Astrocyte (in vitro differentiated cells and primary cell): ENCODE measurements around the gene PTPN4. TPM values are rescaled to one million over a fixed set of nuclear protein-coding genes. Genes with fewer than 3 reads are reported as not detected.

Experiments used
- DNase-seq: peaks from one replicate; pipeline ENCODE4 v3.0.0-alpha.2; 2010; ENCODE audit warnings: low read depth
- FAIRE-seq: peaks from 2 replicates; lab custom pipeline; 2011; peaks lifted over from hg19 to GRCh38; lab: Jason Lieb, UNC
- H2AFZ ChIP-seq: 2 replicates; pipeline ENCODE4 v1.6.0; 2012; ENCODE audit warnings: low read depth, low read length, inconsistent platforms
- H3K27ac ChIP-seq: 2 replicates; pipeline ENCODE4 v1.5.1; 2011; ENCODE audit warnings: low read depth, low read length, inconsistent platforms
- H3K27me3 ChIP-seq: 2 replicates; pipeline ENCODE4 v1.6.0; 2011; ENCODE audit warnings: low read length, inconsistent platforms; ENCODE audit not compliant: insufficient read depth
- H3K36me3 ChIP-seq: 2 replicates; pipeline ENCODE4 v1.5.1; 2011; ENCODE audit warnings: low read length, inconsistent platforms; ENCODE audit not compliant: insufficient read depth
- H3K4me1 ChIP-seq: 2 replicates; pipeline ENCODE4 v1.5.1; 2011; ENCODE audit warnings: low read length, inconsistent platforms; ENCODE audit not compliant: insufficient read depth
- H3K4me2 ChIP-seq: 2 replicates; pipeline ENCODE4 v1.6.0; 2012; ENCODE audit warnings: low read length, inconsistent platforms
- H3K4me3 ChIP-seq: 2 replicates; pipeline ENCODE4 v1.5.1; 2011; ENCODE audit warnings: low read depth, mild to moderate bottlenecking, low read length, inconsistent platforms; ENCODE audit not compliant: insufficient read depth
- H3K79me2 ChIP-seq: 2 replicates; pipeline ENCODE4 v1.6.0; 2012; ENCODE audit warnings: mild to moderate bottlenecking, low read length, inconsistent platforms; ENCODE audit not compliant: insufficient read depth
- H3K9ac ChIP-seq: 2 replicates; pipeline ENCODE4 v1.6.0; 2012; ENCODE audit warnings: mild to moderate bottlenecking, low read length, inconsistent platforms
- H3K9me3 ChIP-seq: 2 replicates; pipeline ENCODE4 v1.5.1; 2012; ENCODE audit warnings: low read depth, mild to moderate bottlenecking, low read length, inconsistent platforms; ENCODE audit not compliant: insufficient read depth
- H4K20me1 ChIP-seq: 2 replicates; pipeline ENCODE4 v1.6.0; 2012; ENCODE audit warnings: low read length, inconsistent platforms; ENCODE audit not compliant: insufficient read depth
- H3K27ac Mint-ChIP-seq: one replicate; pipeline ENCODE4 v1.8.0; 2021; ENCODE audit warnings: mild to moderate bottlenecking, mixed read lengths; ENCODE audit not compliant: unreplicated experiment
- H3K27me3 Mint-ChIP-seq: one replicate; pipeline ENCODE4 v1.8.0; 2021; ENCODE audit warnings: low read depth, mixed read lengths; ENCODE audit not compliant: unreplicated experiment
- H3K36me3 Mint-ChIP-seq: one replicate; pipeline ENCODE4 v1.8.0; 2021; ENCODE audit warnings: low read depth, mixed read lengths; ENCODE audit not compliant: unreplicated experiment
- H3K4me1 Mint-ChIP-seq: one replicate; pipeline ENCODE4 v1.8.0; 2021; ENCODE audit warnings: low read depth, mixed read lengths; ENCODE audit not compliant: unreplicated experiment
- H3K4me3 Mint-ChIP-seq: one replicate; pipeline ENCODE4 v1.8.0; 2021; ENCODE audit warnings: mild to moderate bottlenecking, moderate library complexity, mixed read lengths; ENCODE audit not compliant: unreplicated experiment
- H3K9me3 Mint-ChIP-seq: one replicate; pipeline ENCODE4 v1.8.0; 2021; ENCODE audit warnings: mild to moderate bottlenecking, mixed read lengths; ENCODE audit not compliant: unreplicated experiment
- CTCF ChIP-seq: IDR thresholded peaks from 2 replicates; pipeline ENCODE4 v1.5.1; 2011; ENCODE audit warnings: low read depth, mild to moderate bottlenecking, inconsistent platforms, low read length, moderate library complexity; ENCODE audit not compliant: insufficient read depth
- EZH2 ChIP-seq: IDR thresholded peaks from 2 replicates; pipeline ENCODE4 v1.6.1; 2012; ENCODE audit warnings: mild to moderate bottlenecking, low read length, inconsistent platforms; ENCODE audit not compliant: insufficient read depth
- total RNA-seq: library from RNA; stranded (reverse); gene quantifications from 2 replicates; pipeline ENCODE4 v1.2.1, GENCODE V29; 2021

Gene PTPN4
- total RNA-seq, 1 donor from 2014 or later, result 38.2 TPM

GRCh38 chr2:119922699-119923098 is 163.0 kb downstream of the PTPN4 start:
- Histone ChIP-seq H3K27ac (no peak overlapping the region), H3K4me2 (no peak overlapping the region), H3K9ac (no peak overlapping the region), H4K20me1 (no peaks in the 10 kb centered on the region), H3K4me1 (no peaks in the 10 kb centered on the region), H3K9me3 (no peaks in the 10 kb centered on the region), H3K27me3 (no peaks in the 10 kb centered on the region), H3K4me3 (no peak overlapping the region), H2AFZ (no peak overlapping the region), H3K36me3 (no peaks in the 10 kb centered on the region), H3K79me2 (no peaks in the 10 kb centered on the region)
- no peak overlapping the region for H3K27ac Mint-ChIP-seq
- H3K36me3 Mint-ChIP-seq, result no peaks in the 10 kb centered on the region
- H3K9me3 Mint-ChIP-seq, result no peaks in the 10 kb centered on the region
- H3K27me3 Mint-ChIP-seq, result no peaks in the 10 kb centered on the region
- H3K4me3 Mint-ChIP-seq, result no peak overlapping the region
- DNase-seq (no peak), FAIRE-seq (no peak)
- no peaks in the 10 kb centered on the region for H3K4me1 Mint-ChIP-seq
- no peak for TF ChIP-seq EZH2
- no peak for TF ChIP-seq CTCF

- Histone ChIP-seq H3K9ac (no peak overlapping the region), H3K27me3 (no peaks in the 10 kb centered on the region), H2AFZ (no peak overlapping the region), H3K9me3 (no peaks in the 10 kb centered on the region), H3K4me1 (no peaks in the 10 kb centered on the region), H4K20me1 (no peaks in the 10 kb centered on the region), H3K36me3 (no peaks in the 10 kb centered on the region), H3K4me3 (no peak overlapping the region), H3K4me2 (no peak overlapping the region), H3K27ac (no peak overlapping the region), H3K79me2 (no peaks in the 10 kb centered on the region)
- no peak overlapping the region for H3K4me3 Mint-ChIP-seq
- H3K4me1 Mint-ChIP-seq, result no peaks in the 10 kb centered on the region
- no peaks in the 10 kb centered on the region for H3K27me3 Mint-ChIP-seq
- TF ChIP-seq EZH2 (no peak), CTCF (no peak)
- no peaks in the 10 kb centered on the region for H3K36me3 Mint-ChIP-seq
- H3K9me3 Mint-ChIP-seq, result no peaks in the 10 kb centered on the region
- DNase-seq (no peak), FAIRE-seq (no peak)
- no peak overlapping the region for H3K27ac Mint-ChIP-seq
These were observed 169.8 kb downstream of the PTPN4 start for GRCh38 chr2:119929537-119929936.

GRCh38 chr2:119932809-119933208 is 173.1 kb downstream of the PTPN4 start:
- H3K9me3 ChIP-seq, result no peaks in the 10 kb centered on the region
- no peak overlapping the region for H2AFZ ChIP-seq
- no peak for FAIRE-seq
- no peak overlapping the region for H3K4me3 Mint-ChIP-seq
- no peaks in the 10 kb centered on the region for H4K20me1 ChIP-seq
- TF ChIP-seq CTCF (no peak), EZH2 (no peak)
- DNase-seq, result no peak
- H3K4me1 ChIP-seq, result no peaks in the 10 kb centered on the region
- no peak overlapping the region for H3K27ac Mint-ChIP-seq
- H3K4me1 Mint-ChIP-seq, result no peaks in the 10 kb centered on the region
- H3K4me2 ChIP-seq, result no peak overlapping the region
- H3K27ac ChIP-seq, result no peak overlapping the region
- H3K79me2 ChIP-seq, result no peaks in the 10 kb centered on the region
- H3K36me3 ChIP-seq, result no peaks in the 10 kb centered on the region
- no peaks in the 10 kb centered on the region for H3K27me3 Mint-ChIP-seq
- H3K9me3 Mint-ChIP-seq, result no peaks in the 10 kb centered on the region
- no peaks in the 10 kb centered on the region for H3K27me3 ChIP-seq
- peaks cover 3% of the 10 kb centered on the region for H3K36me3 Mint-ChIP-seq
- no peak overlapping the region for H3K9ac ChIP-seq
- H3K4me3 ChIP-seq, result no peak overlapping the region
